Endothelial cell of umbilical vein (primary cell): ENCODE data around the gene CLIC4. TPM values are rescaled to one million over a fixed set of nuclear protein-coding genes. Genes with fewer than 3 reads are reported as not detected.

ENCODE experiments used
- BruUV-seq: library from RNA; stranded (reverse); fragments of 400-500 nt; replicated peaks from 2 replicates; lab custom pipeline; 2021; lab: Mats Ljungman, UMichigan
- CTCF ChIA-PET: fragments of 300-600, 350-600 bp; sonication (Branson Sonifier 250); formaldehyde crosslinking; loops from one replicate; lab custom pipeline; 2021; ENCODE audit warnings: antibody characterized with exemption, inconsistent platforms; lab: Charles Lee
- POLR2A ChIA-PET: fragments of 300-600, 350-600 bp; sonication (Branson Sonifier 250); formaldehyde crosslinking; loops from one replicate; lab custom pipeline; 2021; ENCODE audit warnings: antibody characterized with exemption, inconsistent platforms; lab: Charles Lee
- DNase-seq: peaks from one replicate; pipeline ENCODE4 v3.0.0-alpha.2; 2011; ENCODE audit warnings: low read depth, low spot score
- FAIRE-seq: peaks from 2 replicates; lab custom pipeline; 2011; peaks lifted over from hg19 to GRCh38; lab: Jason Lieb, UNC
- H2AFZ ChIP-seq: 2 replicates; pipeline ENCODE4 v1.6.0; 2012; ENCODE audit warnings: low read depth, low read length, control low read depth, inconsistent platforms
- H3K27ac ChIP-seq: 2 replicates; pipeline ENCODE4 v1.5.1; 2011; ENCODE audit warnings: low read depth, mild to moderate bottlenecking, control low read depth, low read length, moderate library complexity; ENCODE audit not compliant: insufficient read depth
- H3K27me3 ChIP-seq, 2 experiments: 2 replicates each; pipeline versions ENCODE4 v1.6.0 to v1.6.1; 2011; ENCODE audit warnings: low read length in 2 of 2, mixed read lengths in 1 of 2; ENCODE audit not compliant: control insufficient read depth in 2 of 2, insufficient read depth in 2 of 2
- H3K36me3 ChIP-seq, 2 experiments: 2 replicates in 1 of 2; 3 replicates in 1 of 2; pipeline ENCODE4 v1.5.1; 2011; ENCODE audit warnings: low read length in 2 of 2, mild to moderate bottlenecking in 1 of 2, moderate library complexity in 1 of 2; ENCODE audit not compliant: control insufficient read depth in 2 of 2, insufficient read depth in 2 of 2; ENCODE audit errors: extremely low read depth in 1 of 2
- H3K4me1 ChIP-seq: 3 replicates; pipeline ENCODE4 v1.5.1; 2011; ENCODE audit warnings: mild to moderate bottlenecking, low read length; ENCODE audit not compliant: control insufficient read depth, insufficient read depth; ENCODE audit errors: extremely low read depth
- H3K4me2 ChIP-seq: 2 replicates; pipeline ENCODE4 v1.6.1; 2011; ENCODE audit warnings: low read length, control low read depth, mixed read lengths; ENCODE audit not compliant: insufficient read depth
- H3K4me3 ChIP-seq, 3 experiments: fragments of 200-600 bp in 1 of 3; sonication (generic), shearing (Covaris generic) in 1 of 3; replicated peaks in 1 of 3; 2 replicates each; pipeline ENCODE4 v1.5.1; 2011 to 2016; ENCODE audit warnings: control low read depth in 3 of 3, low read length in 3 of 3, mild to moderate bottlenecking in 2 of 3, inconsistent platforms in 1 of 3, low read depth in 1 of 3, moderate library complexity in 1 of 3; ENCODE audit not compliant: insufficient read depth in 1 of 3
- H3K79me2 ChIP-seq: 2 replicates; pipeline ENCODE4 v1.6.0; 2012; ENCODE audit warnings: low read length, inconsistent platforms; ENCODE audit not compliant: control insufficient read depth, insufficient read depth
- H3K9ac ChIP-seq: replicated peaks from 2 replicates; pipeline ENCODE3; 2011; ENCODE audit warnings: low read length, control low read depth; ENCODE audit not compliant: insufficient read depth; ENCODE audit errors: extremely low read depth
- H3K9me1 ChIP-seq: replicated peaks from 3 replicates; pipeline ENCODE4 v1.6.0; 2011; ENCODE audit warnings: mild to moderate bottlenecking, low read length; ENCODE audit not compliant: control insufficient read depth, insufficient read depth; ENCODE audit errors: extremely low read depth
- H3K9me3 ChIP-seq: replicated peaks from 2 replicates; pipeline ENCODE4 v1.5.1; 2012; ENCODE audit warnings: low read length, inconsistent platforms; ENCODE audit not compliant: control insufficient read depth, insufficient read depth
- H4K20me1 ChIP-seq: replicated peaks from 2 replicates; pipeline ENCODE3; 2011; ENCODE audit warnings: mild to moderate bottlenecking, low read length; ENCODE audit not compliant: control insufficient read depth, insufficient read depth; ENCODE audit errors: extremely low read depth
- EZH2 ChIP-seq: IDR thresholded peaks from 2 replicates; pipeline ENCODE4 v1.6.1; 2012; ENCODE audit warnings: borderline replicate concordance, low read depth, mild to moderate bottlenecking, moderate library complexity, low read length, inconsistent platforms; ENCODE audit not compliant: severe bottlenecking
- FOS ChIP-seq: IDR thresholded peaks from 2 replicates; pipeline ENCODE4 v1.6.1; 2011; ENCODE audit warnings: mild to moderate bottlenecking, low read length, moderate library complexity, borderline replicate concordance; ENCODE audit not compliant: insufficient read depth
- GATA2 ChIP-seq: IDR thresholded peaks from 2 replicates; pipeline ENCODE4 v1.7.0; 2011; ENCODE audit warnings: low read depth, mild to moderate bottlenecking, moderate library complexity, mixed read lengths, low read length; ENCODE audit not compliant: insufficient read length, insufficient read depth
- JUN ChIP-seq: IDR thresholded peaks from 2 replicates; pipeline ENCODE4 v1.6.1; 2011; ENCODE audit warnings: borderline replicate concordance, low read depth; ENCODE audit not compliant: insufficient read length, insufficient read depth
- MYC ChIP-seq: IDR thresholded peaks from one replicate; pipeline ENCODE4 v1.6.1; 2011; ENCODE audit warnings: mild to moderate bottlenecking, low read depth, low read length
- POLR2A ChIP-seq: IDR thresholded peaks from 2 replicates; pipeline ENCODE4 v1.6.1; 2012; ENCODE audit warnings: low read depth, mild to moderate bottlenecking, control low read depth, low read length
- POLR2AphosphoS5 ChIP-seq: IDR thresholded peaks from 2 replicates; pipeline ENCODE4 v1.6.1; 2012; ENCODE audit warnings: low read depth, mild to moderate bottlenecking, control low read depth, low read length, moderate library complexity; ENCODE audit not compliant: insufficient read depth
- dilution Hi-C: fragments of 300-500 bp; cut with MboI; formaldehyde crosslinking; loops from one replicate; pipeline ENCODE4 v1.15.0; 2019; ENCODE audit warnings: low sequenced_read_pairs; ENCODE audit not compliant: extremely low pct_ligation_motif_present
- intact Hi-C: fragments of 100-400 bp; cut with micrococcal nuclease; formaldehyde crosslinking; loops from one replicate; pipeline ENCODE4 v1.10.0; 2022
- polyA plus RNA-seq, 4 experiments: library from polyadenylated mRNA; depleted of rRNA in 3 of 4; stranded (reverse) in 3 of 4; unstranded in 1 of 4; fragments of >200 nt; gene quantifications; 2 replicates each; pipeline versions ENCODE4 v1.2.1 to v1.2.3, GENCODE V29; 2011 to 2012; ENCODE audit warnings: missing spikeins in 1 of 4
- total RNA-seq: library from RNA; stranded (reverse); gene quantifications from 2 replicates; pipeline ENCODE4 v1.2.3, GENCODE V29; 2021
- TF ChIP-seq, protein P1 (sequence below): IDR thresholded peaks from 2 replicates; pipeline ENCODE4 v1.6.1; 2011; ENCODE audit not compliant: insufficient read depth, insufficient read length
- TF ChIP-seq, protein P2 (sequence below), 2 donors: IDR thresholded peaks; 1 replicate in 1 of 2; 2 replicates in 1 of 2; pipeline ENCODE4 v1.5.1; 2011; ENCODE audit warnings: low read length in 2 of 2, mild to moderate bottlenecking in 2 of 2, moderate library complexity in 2 of 2, control low read depth in 1 of 2, inconsistent platforms in 1 of 2, low read depth in 1 of 2; ENCODE audit not compliant: insufficient read depth in 1 of 2; ENCODE audit errors: extremely low read depth in 1 of 2

Gene CLIC4
- total and polyA plus RNA-seq, 2 donors (not counting 3 experiments of a cell fraction or from before 2014, with no cell fraction given) = 97.5 to 330 TPM

- H3K9me1 ChIP-seq = no peaks in the 10 kb centered on the region
- no peaks in the 10 kb centered on the region for H3K27me3 ChIP-seq
- H3K4me2 ChIP-seq = peak overlapping the region; percentile 11
- ChIA-PET CTCF (interaction anchor here (1.0 kb wide), 1 partner anchor 76 kb away, joined by 4 read pairs; no protein-coding TSS in a partner anchor), POLR2A (interaction anchor here (0.7 kb wide), 1 partner anchor 64 kb away, joined by 3 read pairs; no protein-coding TSS in a partner anchor)
- DNase-seq = no peak
- BruUV-seq = no TSS peak
- H3K9ac ChIP-seq = no peak overlapping the region
- no peaks in the 10 kb centered on the region for H3K36me3 ChIP-seq
- FAIRE-seq = no peak
- H2AFZ ChIP-seq = no peak overlapping the region
- dilution Hi-C loops = no loop called here
- no peak for TF ChIP-seq POLR2A
- TF ChIP-seq, protein P1, sequence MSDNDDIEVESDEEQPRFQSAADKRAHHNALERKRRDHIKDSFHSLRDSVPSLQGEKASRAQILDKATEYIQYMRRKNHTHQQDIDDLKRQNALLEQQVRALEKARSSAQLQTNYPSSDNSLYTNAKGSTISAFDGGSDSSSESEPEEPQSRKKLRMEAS = no peak
- no peak for TF ChIP-seq GATA2
- TF ChIP-seq MYC = no peak
- no peak for TF ChIP-seq EZH2
- peaks cover 4% of the 10 kb centered on the region for H4K20me1 ChIP-seq
- H3K79me2 ChIP-seq = peaks cover 97% of the 10 kb centered on the region
- H3K4me3 ChIP-seq = no peak overlapping the region
- H3K4me1 ChIP-seq = peaks cover 21% of the 10 kb centered on the region
- intact Hi-C loops = no loop called here
- no peak overlapping the region for H3K27ac ChIP-seq
- no peaks in the 10 kb centered on the region for H3K9me3 ChIP-seq
Observed at GRCh38 chr1:24759492-24759891, 14.2 kb downstream of the CLIC4 start.

DNA sequence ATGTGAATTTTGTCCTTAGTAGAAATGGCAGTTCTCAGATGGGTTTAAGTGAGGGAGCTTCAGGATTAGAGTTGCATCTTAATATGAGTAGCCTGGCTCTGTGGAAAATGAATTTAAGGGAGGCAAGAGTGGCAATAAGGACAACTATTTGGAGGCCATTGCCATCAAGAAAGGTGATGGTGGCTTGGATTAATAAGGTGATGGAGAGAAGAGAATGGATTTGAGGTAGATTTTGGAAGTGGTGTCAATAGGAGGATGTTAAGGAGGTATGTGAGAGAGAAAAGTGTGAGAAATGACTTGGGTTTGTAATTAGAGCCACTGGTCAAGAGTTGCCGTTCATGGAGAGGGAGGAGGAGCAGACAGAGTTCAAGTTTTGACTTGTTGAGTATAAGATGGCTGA, 16.3 kb downstream of the CLIC4 start:
- Histone ChIP-seq H3K9me1 (no peaks in the 10 kb centered on the region), H3K79me2 (peaks cover 97% of the 10 kb centered on the region), H3K4me1 (peaks cover 33% of the 10 kb centered on the region), H3K36me3 (no peaks in the 10 kb centered on the region), H4K20me1 (peaks cover 4% of the 10 kb centered on the region), H3K9ac (no peak overlapping the region), H3K9me3 (no peaks in the 10 kb centered on the region), H2AFZ (no peak overlapping the region), H3K4me3 (no peak overlapping the region), H3K4me2 (no peak overlapping the region), H3K27ac (no peak overlapping the region), H3K27me3 (no peaks in the 10 kb centered on the region)
- dilution Hi-C loops = no loop called here
- ChIA-PET POLR2A (no interaction called here), CTCF (interaction anchor here (1.9 to 2.7 kb wide), 3 partner anchors 36 to 73 kb away, joined by 6 to 9 read pairs (median 6); no protein-coding TSS in a partner anchor)
- DNase-seq (no peak), FAIRE-seq (no peak)
- BruUV-seq = no TSS peak
- intact Hi-C loops = no loop called here
- TF ChIP-seq EZH2 (no peak), POLR2AphosphoS5 (no peak), POLR2A (no peak), GATA2 (no peak), FOS (no peak), MYC (no peak), JUN (no peak)
- TF ChIP-seq, protein P2, sequence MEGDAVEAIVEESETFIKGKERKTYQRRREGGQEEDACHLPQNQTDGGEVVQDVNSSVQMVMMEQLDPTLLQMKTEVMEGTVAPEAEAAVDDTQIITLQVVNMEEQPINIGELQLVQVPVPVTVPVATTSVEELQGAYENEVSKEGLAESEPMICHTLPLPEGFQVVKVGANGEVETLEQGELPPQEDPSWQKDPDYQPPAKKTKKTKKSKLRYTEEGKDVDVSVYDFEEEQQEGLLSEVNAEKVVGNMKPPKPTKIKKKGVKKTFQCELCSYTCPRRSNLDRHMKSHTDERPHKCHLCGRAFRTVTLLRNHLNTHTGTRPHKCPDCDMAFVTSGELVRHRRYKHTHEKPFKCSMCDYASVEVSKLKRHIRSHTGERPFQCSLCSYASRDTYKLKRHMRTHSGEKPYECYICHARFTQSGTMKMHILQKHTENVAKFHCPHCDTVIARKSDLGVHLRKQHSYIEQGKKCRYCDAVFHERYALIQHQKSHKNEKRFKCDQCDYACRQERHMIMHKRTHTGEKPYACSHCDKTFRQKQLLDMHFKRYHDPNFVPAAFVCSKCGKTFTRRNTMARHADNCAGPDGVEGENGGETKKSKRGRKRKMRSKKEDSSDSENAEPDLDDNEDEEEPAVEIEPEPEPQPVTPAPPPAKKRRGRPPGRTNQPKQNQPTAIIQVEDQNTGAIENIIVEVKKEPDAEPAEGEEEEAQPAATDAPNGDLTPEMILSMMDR (IDR thresholded peaks at IDR 0.05; ENCODE audit: extremely low read depth in 1 of 2, insufficient read depth in 1 of 2, low read depth in 1 of 2, low read length in 2 of 2) = no peak
- TF ChIP-seq, protein P1 = no peak
